Prostate gland (tissue), 2 donors: ENCODE data around the gene AKTIP. TPM values are rescaled to one million over a fixed set of nuclear protein-coding genes. Genes with fewer than 3 reads are reported as not detected.

Experiments
- DNase-seq: peaks from one replicate; pipeline ENCODE4 v3.0.0-alpha.2; 2019; ENCODE audit warnings: low spot score
- H3K27ac ChIP-seq, 2 donors: fragments of 200-600 bp; sonication (generic); 2 replicates each; pipeline ENCODE4 v1.5.1; 2017 to 2019
- H3K27me3 ChIP-seq: fragments of 200-600 bp; sonication (generic); replicated peaks from 2 replicates; pipeline ENCODE4 v1.5.1; 2019; ENCODE audit not compliant: insufficient read depth
- H3K36me3 ChIP-seq, 2 donors: fragments of 200-600 bp; sonication (generic); 1 replicate in 1 of 2; 2 replicates in 1 of 2; pipeline versions ENCODE4 v1.5.1 to v1.8.1; 2017 to 2019
- H3K4me1 ChIP-seq: fragments of 200-600 bp; sonication (generic); replicated peaks from 2 replicates; pipeline ENCODE4 v1.5.1; 2019
- H3K4me3 ChIP-seq, 2 donors: fragments of 200-600 bp; sonication (generic); 2 replicates each; pipeline ENCODE4 v1.5.1; 2017 to 2019
- H3K9me3 ChIP-seq: fragments of 200-600 bp; sonication (generic); 2 replicates; pipeline ENCODE4 v1.5.1; 2017
- CTCF ChIP-seq, 4 experiments: fragments of 200-600 bp in 2 of 4; fragments of 450-650 bp in 2 of 4; sonication (generic) in 2 of 4; IDR thresholded peaks; 1 replicate in 3 of 4; 2 replicates in 1 of 4; pipeline ENCODE4 v1.5.1; 2016 to 2019; ENCODE audit warnings: antibody characterized with exemption in 4 of 4, mild to moderate bottlenecking in 2 of 4, moderate library complexity in 2 of 4
- POLR2A ChIP-seq: fragments of 450-650 bp; IDR thresholded peaks from one replicate; pipeline ENCODE4 v1.6.1; 2016; ENCODE audit warnings: antibody characterized with exemption, mild to moderate bottlenecking
- POLR2AphosphoS5 ChIP-seq: sonication (generic); formaldehyde crosslinking; IDR thresholded peaks from one replicate; pipeline ENCODE4 v1.6.1; 2017; ENCODE audit warnings: antibody characterized with exemption
- WGBS: methylation state at CpG from one replicate; pipeline ENCODE4 v1.1.5; 2018; 5-methylcytosine and 5-hydroxymethylcytosine counted together
- intact Hi-C: fragments of 100-400 bp; cut with DNase I; formaldehyde crosslinking; loops from one replicate; pipeline ENCODE4 v1.14.2; 2022
- total RNA-seq, 2 donors: library from RNA; depleted of rRNA; stranded (reverse); fragments of >200 nt; gene quantifications; one replicate each; pipeline ENCODE4 v1.1.0, GENCODE V29; 2016

Gene AKTIP
- total RNA-seq, 2 donors from 2014 or later, result 43.5 to 56.2 TPM

GRCh38 chr16:53523126-53523804 is 20.3 kb upstream of the AKTIP start:
- no peak for DNase-seq
- intact Hi-C loops, result no loop called here
- H3K4me3 ChIP-seq, result no peak overlapping the region
- H3K27me3 ChIP-seq, result no peaks in the 10 kb centered on the region
- TF ChIP-seq POLR2A (no peak), CTCF (IDR thresholded peaks at IDR 0.05) (no peak), POLR2AphosphoS5 (no peak)
- H3K27ac ChIP-seq, result no peak overlapping the region
- no peaks in the 10 kb centered on the region for H3K36me3 ChIP-seq
- no peaks in the 10 kb centered on the region for H3K4me1 ChIP-seq
- 93% methylated on average over 21 of the region's 21 CpGs for WGBS
- H3K9me3 ChIP-seq, result no peaks in the 10 kb centered on the region

- intact Hi-C loops, result loop anchor here (10.0 kb wide), 1 partner anchor 205 kb away; no protein-coding TSS in a partner anchor
- H3K4me1 ChIP-seq, result no peaks in the 10 kb centered on the region
- no peak overlapping the region for H3K27ac ChIP-seq
- H3K36me3 ChIP-seq, result no peaks in the 10 kb centered on the region
- H3K4me3 ChIP-seq, result no peak overlapping the region
- WGBS, result 95% methylated on average over 8 of the region's 8 CpGs
- no peak for DNase-seq
- H3K9me3 ChIP-seq, result no peaks in the 10 kb centered on the region
- no peaks in the 10 kb centered on the region for H3K27me3 ChIP-seq
- TF ChIP-seq CTCF (IDR thresholded peaks at IDR 0.05) (no peak), POLR2AphosphoS5 (no peak), POLR2A (no peak)
Measured at GRCh38 chr16:53519417-53520091, 16.5 kb upstream of the AKTIP start.

GRCh38 chr16:53518550-53519416 is 15.8 kb upstream of the AKTIP start:
- no peaks in the 10 kb centered on the region for H3K4me1 ChIP-seq
- intact Hi-C loops, result loop anchor here (10.0 kb wide), 1 partner anchor 204 kb away; no protein-coding TSS in a partner anchor
- no peak overlapping the region for H3K4me3 ChIP-seq
- H3K9me3 ChIP-seq, result no peaks in the 10 kb centered on the region
- no peak for DNase-seq
- no peaks in the 10 kb centered on the region for H3K27me3 ChIP-seq
- 78% methylated on average over 19 of the region's 19 CpGs for WGBS
- no peak for TF ChIP-seq POLR2A
- TF ChIP-seq POLR2AphosphoS5, result peak; percentile 34
- H3K36me3 ChIP-seq, result no peaks in the 10 kb centered on the region
- peak overlapping the region in 1 of 2 donors; percentile 12 for H3K27ac ChIP-seq

- no peak for TF ChIP-seq POLR2A
- TF ChIP-seq CTCF (IDR thresholded peaks at IDR 0.05), result no peak
- no peak for TF ChIP-seq POLR2AphosphoS5
- DNase-seq, result no peak
- no peaks in the 10 kb centered on the region for H3K4me1 ChIP-seq
- no peak overlapping the region for H3K4me3 ChIP-seq
- no peaks in the 10 kb centered on the region for H3K27me3 ChIP-seq
- no peaks in the 10 kb centered on the region for H3K36me3 ChIP-seq
- intact Hi-C loops, result loop anchor here (10.0 kb wide), 1 partner anchor 203 kb away; no protein-coding TSS in a partner anchor
- WGBS, result 93% methylated on average over 4 of the region's 4 CpGs
- H3K9me3 ChIP-seq, result no peaks in the 10 kb centered on the region
- H3K27ac ChIP-seq, result no peak overlapping the region
Measured at GRCh38 chr16:53517851-53518250, 14.8 kb upstream of the AKTIP start.

GRCh38 chr16:53515811-53516210 is 12.8 kb upstream of the AKTIP start:
- H3K27me3 ChIP-seq, result no peaks in the 10 kb centered on the region
- no peak for TF ChIP-seq POLR2AphosphoS5
- TF ChIP-seq POLR2A, result no peak
- TF ChIP-seq CTCF (IDR thresholded peaks at IDR 0.05), result no peak
- intact Hi-C loops, result loop anchor here (10.0 kb wide), 1 partner anchor 201 kb away; no protein-coding TSS in a partner anchor
- no peaks in the 10 kb centered on the region for H3K4me1 ChIP-seq
- WGBS, result 55% methylated on average over 2 of the region's 2 CpGs
- H3K9me3 ChIP-seq, result no peaks in the 10 kb centered on the region
- H3K4me3 ChIP-seq, result no peak overlapping the region
- no peak overlapping the region for H3K27ac ChIP-seq
- DNase-seq, result no peak
- H3K36me3 ChIP-seq, result no peaks in the 10 kb centered on the region
